ENCODE results near the gene HES3.

HES3 gene

DNA sequence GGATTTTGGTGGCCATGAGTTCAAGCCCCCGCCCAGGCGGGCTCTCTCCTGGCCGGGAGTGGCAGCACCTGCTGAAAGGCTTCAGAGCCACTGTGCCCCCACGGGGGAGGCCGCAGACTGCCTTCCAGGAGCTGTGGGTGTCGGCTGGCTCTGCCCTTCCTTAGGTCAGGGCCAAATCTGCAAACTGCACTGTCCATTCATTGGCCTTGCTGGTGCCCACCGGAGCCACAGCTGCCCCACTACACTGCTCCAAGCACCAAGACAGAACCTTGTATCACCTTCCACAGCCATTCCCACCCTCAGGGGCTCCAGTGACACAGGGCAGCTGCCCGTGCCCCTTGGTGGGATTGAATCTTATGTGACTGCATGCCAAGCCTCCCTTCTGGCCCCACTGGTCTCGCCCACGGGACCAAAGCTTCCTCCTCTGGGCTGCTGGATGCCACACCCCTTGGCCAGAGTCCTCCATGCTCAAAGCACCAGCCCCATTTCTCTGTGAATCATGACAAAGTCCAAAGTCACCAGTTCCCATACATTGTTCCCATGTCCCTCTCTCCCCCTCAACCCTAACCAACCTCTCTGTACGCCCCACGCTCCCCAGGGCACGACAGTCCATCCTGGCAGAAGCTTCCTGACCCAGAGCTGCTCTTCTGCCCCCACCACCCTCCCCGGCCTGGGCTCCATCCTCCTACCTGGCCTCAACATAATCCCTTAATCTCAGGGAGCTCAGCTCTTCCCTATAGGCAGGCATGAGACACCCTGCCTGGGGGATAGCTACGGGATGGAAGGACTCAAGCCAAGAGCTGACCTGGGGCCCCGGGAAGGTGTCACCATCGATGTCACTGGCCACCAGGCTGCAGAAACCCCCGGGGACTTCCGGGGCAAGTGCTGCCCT lies 37.8 kb downstream of the HES3 start:
- WGBS (ENCODE audit: insufficient coverage, insufficient read length): no CpG with 5 or more reads among the region's 19 CpGs
- Histone ChIP-seq H3K36me3 (ENCODE audit: control insufficient read depth, insufficient read depth, low read length) (no peaks in the 10 kb centered on the region; the same call in 1 of the 2 replicates), H3K4me3 (ENCODE audit: low read length) (no peak overlapping the region), H3K4me1 (ENCODE audit: control insufficient read depth, insufficient read depth, low read length) (no peaks in the 10 kb centered on the region), H3K27me3 (ENCODE audit: control insufficient read depth, insufficient read depth, low read length) (no peaks in the 10 kb centered on the region), H3K9me3 (ENCODE audit: control insufficient read depth, insufficient read depth, low read length) (no peaks in the 10 kb centered on the region), H3K27ac (ENCODE audit: low read length) (no peak overlapping the region)
- DNase-seq (ENCODE audit: low read depth, low spot score): no peak

GRCh38 chr1:6282577-6283270 lies 38.7 kb downstream of the HES3 start:
- H3K9me3 ChIP-seq (ENCODE audit: control insufficient read depth, insufficient read depth, low read length): no peaks in the 10 kb centered on the region
- no peaks in the 10 kb centered on the region for H3K4me1 ChIP-seq (ENCODE audit: control insufficient read depth, insufficient read depth, low read length)
- no CpG with 5 or more reads among the region's 17 CpGs for WGBS (ENCODE audit: insufficient coverage, insufficient read length)
- no peak overlapping the region for H3K27ac ChIP-seq (ENCODE audit: low read length)
- no peak overlapping the region for H3K4me3 ChIP-seq (ENCODE audit: low read length)
- no peaks in the 10 kb centered on the region; the same call in 1 of the 2 replicates for H3K36me3 ChIP-seq (ENCODE audit: control insufficient read depth, insufficient read depth, low read length)
- no peaks in the 10 kb centered on the region for H3K27me3 ChIP-seq (ENCODE audit: control insufficient read depth, insufficient read depth, low read length)
- DNase-seq (ENCODE audit: low read depth, low spot score): no peak

DNA sequence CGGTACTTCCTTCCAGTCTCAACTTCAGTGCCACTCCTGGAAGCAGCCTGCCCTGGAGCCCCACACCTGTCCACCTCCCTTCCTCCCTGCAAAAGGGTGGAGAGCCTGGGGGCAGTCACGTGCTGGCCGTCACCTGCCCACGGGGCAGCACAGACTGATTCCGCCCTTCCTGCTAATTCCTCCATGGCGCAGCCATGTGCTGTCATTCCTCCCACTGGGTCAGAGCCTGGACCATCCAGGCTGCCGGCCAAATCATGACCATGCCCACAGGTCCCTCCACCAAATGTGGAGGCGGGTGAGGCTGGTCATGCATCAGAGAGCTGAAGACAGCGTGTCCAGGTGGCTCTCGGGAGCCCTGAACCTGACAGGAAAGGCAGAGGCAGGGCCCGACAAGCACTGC lies 41.4 kb downstream of the HES3 start:
- no peak for DNase-seq (ENCODE audit: low read depth, low spot score)
- Histone ChIP-seq H3K4me1 (ENCODE audit: control insufficient read depth, insufficient read depth, low read length) (no peaks in the 10 kb centered on the region), H3K9me3 (ENCODE audit: control insufficient read depth, insufficient read depth, low read length) (no peaks in the 10 kb centered on the region), H3K4me3 (ENCODE audit: low read length) (no peak overlapping the region), H3K36me3 (ENCODE audit: control insufficient read depth, insufficient read depth, low read length) (no peaks in the 10 kb centered on the region; the same call in 1 of the 2 replicates), H3K27me3 (ENCODE audit: control insufficient read depth, insufficient read depth, low read length) (no peaks in the 10 kb centered on the region), H3K27ac (ENCODE audit: low read length) (no peak overlapping the region)
- WGBS (ENCODE audit: insufficient coverage, insufficient read length): no CpG with 5 or more reads among the region's 11 CpGs

DNA sequence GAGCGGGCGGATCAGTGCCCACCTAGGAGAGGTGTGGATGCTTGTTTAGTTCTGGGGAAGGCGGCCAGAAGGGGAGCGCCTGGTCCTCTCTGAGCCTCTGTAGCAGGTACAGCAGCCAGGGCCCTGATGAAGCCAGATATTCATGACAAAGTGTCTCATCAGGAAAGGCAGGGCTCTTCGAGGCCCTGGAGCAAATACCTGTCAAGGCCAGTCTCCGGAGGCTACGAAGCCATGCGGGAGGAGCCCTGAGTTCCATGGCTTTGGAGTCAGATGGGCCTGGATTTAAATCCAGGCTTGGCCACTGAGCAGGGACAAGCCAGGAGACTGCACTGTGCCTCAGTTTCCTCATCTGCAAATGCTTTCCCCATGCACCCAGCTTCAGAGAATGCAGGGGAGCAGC lies 42.3 kb downstream of the HES3 start:
- Histone ChIP-seq H3K27ac (ENCODE audit: low read length) (no peak overlapping the region), H3K4me3 (ENCODE audit: low read length) (no peak overlapping the region), H3K9me3 (ENCODE audit: control insufficient read depth, insufficient read depth, low read length) (no peaks in the 10 kb centered on the region), H3K36me3 (ENCODE audit: control insufficient read depth, insufficient read depth, low read length) (no peaks in the 10 kb centered on the region; the same call in 1 of the 2 replicates), H3K4me1 (ENCODE audit: control insufficient read depth, insufficient read depth, low read length) (no peaks in the 10 kb centered on the region), H3K27me3 (ENCODE audit: control insufficient read depth, insufficient read depth, low read length) (no peaks in the 10 kb centered on the region)
- WGBS (ENCODE audit: insufficient coverage, insufficient read length): no CpG with 5 or more reads among the region's 8 CpGs
- DNase-seq (ENCODE audit: low read depth, low spot score): no peak

DNA sequence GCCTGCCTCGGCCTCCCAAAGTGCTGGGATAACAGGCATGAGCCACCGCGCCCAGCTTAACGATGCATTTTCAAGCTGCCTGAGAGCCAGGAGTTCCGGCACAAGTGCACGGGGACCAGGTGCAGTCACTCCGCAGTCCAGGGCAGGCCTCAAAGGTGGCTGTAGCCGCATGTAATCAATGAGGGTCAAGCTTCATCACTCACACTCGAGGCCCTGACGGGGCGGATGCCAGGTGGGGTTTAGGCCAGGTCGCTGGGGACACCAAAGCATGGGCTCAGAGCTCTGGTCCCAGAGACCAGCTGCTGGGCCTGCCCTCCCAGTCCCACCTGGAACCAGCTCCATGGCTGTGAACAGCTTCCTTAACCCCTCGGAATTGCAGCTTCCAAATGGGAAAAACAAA lies 43.0 kb downstream of the HES3 start:
- H3K27ac ChIP-seq (ENCODE audit: low read length): no peak overlapping the region

DNA sequence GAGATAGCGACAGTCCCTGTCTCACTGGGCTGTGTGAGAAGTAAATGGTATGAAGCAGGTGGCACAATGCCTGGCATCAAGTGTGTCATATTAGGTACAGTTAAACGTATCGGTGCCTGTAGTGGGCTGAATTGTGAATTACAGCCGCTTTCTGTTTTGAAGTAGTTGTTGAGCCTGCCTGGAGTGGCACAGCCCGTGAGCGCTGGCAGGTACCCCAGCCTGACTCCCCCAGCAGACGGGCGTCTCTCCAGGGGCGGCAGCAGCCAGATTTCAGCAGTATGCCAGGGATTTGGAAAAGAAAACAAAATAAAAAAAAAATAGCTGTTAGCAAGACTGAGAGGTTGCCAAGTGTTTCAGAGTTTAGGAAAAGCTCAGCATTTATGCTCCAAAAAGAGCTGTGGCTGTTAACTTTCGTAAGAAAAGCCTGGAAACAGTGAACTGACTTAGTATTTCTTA lies 43.5 kb downstream of the HES3 start:
- Histone ChIP-seq H3K4me1 (ENCODE audit: control insufficient read depth, insufficient read depth, low read length) (no peaks in the 10 kb centered on the region), H3K9me3 (ENCODE audit: control insufficient read depth, insufficient read depth, low read length) (no peaks in the 10 kb centered on the region), H3K27me3 (ENCODE audit: control insufficient read depth, insufficient read depth, low read length) (no peaks in the 10 kb centered on the region), H3K36me3 (ENCODE audit: control insufficient read depth, insufficient read depth, low read length) (peaks cover 3% of the 10 kb centered on the region; the same call in 1 of the 2 replicates), H3K27ac (ENCODE audit: low read length) (no peak overlapping the region), H3K4me3 (ENCODE audit: low read length) (no peak overlapping the region)
- DNase-seq (ENCODE audit: low read depth, low spot score): no peak
- no CpG with 5 or more reads among the region's 10 CpGs for WGBS (ENCODE audit: insufficient coverage, insufficient read length)

More for the DNA sequence above, 43.0 kb downstream of the HES3 start:
- no peaks in the 10 kb centered on the region for H3K4me1 ChIP-seq (ENCODE audit: control insufficient read depth, insufficient read depth, low read length)
- H3K9me3 ChIP-seq (ENCODE audit: control insufficient read depth, insufficient read depth, low read length): no peaks in the 10 kb centered on the region
- peaks cover 3% of the 10 kb centered on the region; the same call in 1 of the 2 replicates for H3K36me3 ChIP-seq (ENCODE audit: control insufficient read depth, insufficient read depth, low read length)
- H3K27me3 ChIP-seq (ENCODE audit: control insufficient read depth, insufficient read depth, low read length): no peaks in the 10 kb centered on the region
- no peak overlapping the region for H3K4me3 ChIP-seq (ENCODE audit: low read length)
- no peak for DNase-seq (ENCODE audit: low read depth, low spot score)
- WGBS (ENCODE audit: insufficient coverage, insufficient read length): no CpG with 5 or more reads among the region's 13 CpGs

GRCh38 chr1:6288026-6288425 lies 44.0 kb downstream of the HES3 start:
- Histone ChIP-seq H3K9me3 (ENCODE audit: control insufficient read depth, insufficient read depth, low read length) (no peaks in the 10 kb centered on the region), H3K4me3 (ENCODE audit: low read length) (no peak overlapping the region), H3K27ac (ENCODE audit: low read length) (no peak overlapping the region), H3K27me3 (ENCODE audit: control insufficient read depth, insufficient read depth, low read length) (no peaks in the 10 kb centered on the region), H3K36me3 (ENCODE audit: control insufficient read depth, insufficient read depth, low read length) (peaks cover 3% of the 10 kb centered on the region; the same call in 1 of the 2 replicates), H3K4me1 (ENCODE audit: control insufficient read depth, insufficient read depth, low read length) (no peaks in the 10 kb centered on the region)
- DNase-seq (ENCODE audit: low read depth, low spot score): no peak
- no CpG with 5 or more reads among the region's 14 CpGs for WGBS (ENCODE audit: insufficient coverage, insufficient read length)

DNA sequence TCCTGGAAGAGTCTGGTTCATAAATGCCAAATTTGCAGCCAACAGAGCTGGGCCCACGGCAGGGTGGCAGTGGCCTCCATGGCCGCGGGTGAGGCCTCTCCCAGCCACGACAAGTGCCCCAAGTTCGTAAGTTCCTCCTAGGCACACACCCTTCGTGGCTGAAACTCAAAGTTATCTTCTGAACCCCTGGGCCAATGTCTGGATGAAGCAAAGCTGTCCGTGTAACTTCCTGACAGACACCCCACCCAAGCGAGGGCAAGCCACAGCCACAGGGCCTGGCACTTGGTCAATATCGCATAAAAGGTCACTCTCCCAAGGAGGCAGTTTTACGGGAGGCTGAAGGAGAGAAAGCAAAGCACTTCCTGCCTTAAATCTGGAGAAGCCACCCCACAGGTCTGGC lies 44.7 kb downstream of the HES3 start:
- Histone ChIP-seq H3K27me3 (ENCODE audit: control insufficient read depth, insufficient read depth, low read length) (no peaks in the 10 kb centered on the region), H3K27ac (ENCODE audit: low read length) (no peak overlapping the region), H3K4me1 (ENCODE audit: control insufficient read depth, insufficient read depth, low read length) (no peaks in the 10 kb centered on the region), H3K9me3 (ENCODE audit: control insufficient read depth, insufficient read depth, low read length) (no peaks in the 10 kb centered on the region), H3K36me3 (ENCODE audit: control insufficient read depth, insufficient read depth, low read length) (peaks cover 3% of the 10 kb centered on the region; the same call in 1 of the 2 replicates), H3K4me3 (ENCODE audit: low read length) (no peak overlapping the region)
- no peak for DNase-seq (ENCODE audit: low read depth, low spot score)
- no CpG with 5 or more reads among the region's 10 CpGs for WGBS (ENCODE audit: insufficient coverage, insufficient read length)

GRCh38 chr1:6292102-6292501 lies 48.1 kb downstream of the HES3 start:
- Histone ChIP-seq H3K36me3 (ENCODE audit: control insufficient read depth, insufficient read depth, low read length) (peaks cover 12% of the 10 kb centered on the region), H3K27ac (ENCODE audit: low read length) (no peak overlapping the region), H3K9me3 (ENCODE audit: control insufficient read depth, insufficient read depth, low read length) (no peaks in the 10 kb centered on the region), H3K4me1 (ENCODE audit: control insufficient read depth, insufficient read depth, low read length) (no peaks in the 10 kb centered on the region), H3K4me3 (ENCODE audit: low read length) (no peak overlapping the region), H3K27me3 (ENCODE audit: control insufficient read depth, insufficient read depth, low read length) (no peaks in the 10 kb centered on the region)
- DNase-seq (ENCODE audit: low read depth, low spot score): no peak
- WGBS (ENCODE audit: insufficient coverage, insufficient read length): no CpG with 5 or more reads among the region's 10 CpGs

GRCh38 chr1:6294080-6294889 lies 50.3 kb downstream of the HES3 start:
- Histone ChIP-seq H3K4me1 (ENCODE audit: control insufficient read depth, insufficient read depth, low read length) (no peaks in the 10 kb centered on the region), H3K27ac (ENCODE audit: low read length) (no peak overlapping the region), H3K27me3 (ENCODE audit: control insufficient read depth, insufficient read depth, low read length) (no peaks in the 10 kb centered on the region), H3K36me3 (ENCODE audit: control insufficient read depth, insufficient read depth, low read length) (peaks cover 12% of the 10 kb centered on the region), H3K9me3 (ENCODE audit: control insufficient read depth, insufficient read depth, low read length) (no peaks in the 10 kb centered on the region), H3K4me3 (ENCODE audit: low read length) (no peak overlapping the region)
- no CpG with 5 or more reads among the region's 14 CpGs for WGBS (ENCODE audit: insufficient coverage, insufficient read length)
- DNase-seq (ENCODE audit: low read depth, low spot score): no peak

Measured in iPS DF 6.9 (cell line).